Left lobe of liver (tissue), 2 donors: ENCODE results near the gene YAF2. TPM values are rescaled to one million over a fixed set of nuclear protein-coding genes. Genes with fewer than 3 reads are reported as not detected.

ENCODE experiments used
- ATAC-seq: fragments of 200-7000 bp; cut with Tn5 transposase; one replicate; pipeline ENCODE4 v1.9.1; 2020; ENCODE audit warnings: mild to moderate bottlenecking, moderate library complexity
- DNase-seq: peaks from one replicate; pipeline ENCODE4 v3.0.0-alpha.2; 2020; ENCODE audit warnings: low spot score
- total RNA-seq: library from RNA; stranded (reverse); gene quantifications from one replicate; pipeline ENCODE4 v1.2.1, GENCODE V29; 2021
- donor health status: DM: no; HTN: no; CAD: no; lungs with moderate emphysema.
- donor health status: DM: no; HTN: yes; CAD: no.

YAF2 gene
- total RNA-seq, 1 donor from 2014 or later: 22.5 TPM

- DNase-seq: no peak
- ATAC-seq: no peak
Measured at GRCh38 chr12:42145552-42146215, 92.4 kb downstream of the YAF2 start.

- peak; percentile 1 for ATAC-seq
- no peak for DNase-seq
Measured at GRCh38 chr12:42145197-42145549, 92.9 kb downstream of the YAF2 start.

GRCh38 chr12:42144408-42145196, 93.4 kb downstream of the YAF2 start, which contains the start of gene GXYLT1:
Gene GXYLT1 (minus strand): TSS chr12:42144874. CDS start chr12:42144646, 228 bp downstream.
- ATAC-seq: peak; percentile 95

GRCh38 chr12:42144158-42144407, 94.0 kb downstream of the YAF2 start:
- DNase-seq (no peak), ATAC-seq (no peak)

More at GRCh38 chr12:42144408-42145196, 93.4 kb downstream of the YAF2 start, which contains the start of gene GXYLT1:
- DNase-seq: peak; percentile 95

- no peak for DNase-seq
- ATAC-seq: peak; percentile 2
Measured at GRCh38 chr12:42143452-42144157, 94.4 kb downstream of the YAF2 start.

- ATAC-seq: no peak
- DNase-seq: no peak
Measured at GRCh38 chr12:42141981-42142606, 96.0 kb downstream of the YAF2 start.

- no peak for ATAC-seq
- DNase-seq: no peak
Measured at GRCh38 chr12:42140901-42141300, 97.1 kb downstream of the YAF2 start.

- ATAC-seq: no peak
- DNase-seq: no peak
Measured at GRCh38 chr12:42135259-42135814, 102.7 kb downstream of the YAF2 start.

- peak; percentile 82 for ATAC-seq
- peak; percentile 55 for DNase-seq
Measured at GRCh38 chr12:42130672-42131402, 107.2 kb downstream of the YAF2 start.

GRCh38 chr12:42129595-42130204, 108.3 kb downstream of the YAF2 start:
- DNase-seq (no peak), ATAC-seq (peak; percentile 85)

GRCh38 chr12:42128888-42129287, 109.2 kb downstream of the YAF2 start:
- ATAC-seq (no peak), DNase-seq (no peak)

GRCh38 chr12:42128327-42128726, 109.7 kb downstream of the YAF2 start:
- ATAC-seq (no peak), DNase-seq (no peak)

- no peak for DNase-seq
- ATAC-seq: no peak
Measured at GRCh38 chr12:42126963-42127362, 111.1 kb downstream of the YAF2 start.

GRCh38 chr12:42125388-42125767, 112.7 kb downstream of the YAF2 start:
- DNase-seq (no peak), ATAC-seq (peak; percentile 40)

- DNase-seq (no peak), ATAC-seq (peak; percentile 87)
Measured at GRCh38 chr12:42124764-42125387, 113.2 kb downstream of the YAF2 start.

- ATAC-seq: no peak
- no peak for DNase-seq
Measured at GRCh38 chr12:42119085-42119633, 118.9 kb downstream of the YAF2 start.

GRCh38 chr12:42118136-42118879, 119.7 kb downstream of the YAF2 start:
- ATAC-seq (no peak), DNase-seq (no peak)

GRCh38 chr12:42109031-42109430, 129.0 kb downstream of the YAF2 start:
- DNase-seq (no peak), ATAC-seq (no peak)
